ENCODE data around the gene ADAM10.

GRCh38 chr15:58773024-58773423, 23.5 kb upstream of the ADAM10 start:
- no peak for TF ChIP-seq CTCF (IDR thresholded peaks at IDR 0.05)
- no peak for TF ChIP-seq POLR2A (IDR thresholded peaks at IDR 0.05)
